Suppressor macrophage (primary cell): ENCODE measurements around the gene RNF144B.

Source experiments
- DNase-seq, 4 experiments: peaks; one replicate each; pipeline ENCODE4 v3.0.0-alpha.2; 2020 to 2022

RNF144B gene

GRCh38 chr6:18513253-18513798 lies 126.2 kb downstream of the RNF144B start:
- no peak for DNase-seq

- DNase-seq: no peak
Observed at GRCh38 chr6:18514180-18514579, 127.0 kb downstream of the RNF144B start.

- DNase-seq: no peak
Observed at GRCh38 chr6:18515767-18516166, 128.6 kb downstream of the RNF144B start.
